Astrocyte (in vitro differentiated cells and primary cell): Measurements from ENCODE around the gene SPATA2. TPM values are rescaled to one million over a fixed set of nuclear protein-coding genes. Genes with fewer than 3 reads are reported as not detected.

Experiments
- DNase-seq: peaks from one replicate; pipeline ENCODE4 v3.0.0-alpha.2; 2010; ENCODE audit warnings: low read depth
- FAIRE-seq: peaks from 2 replicates; lab custom pipeline; 2011; peaks lifted over from hg19 to GRCh38; lab: Jason Lieb, UNC
- H2AFZ ChIP-seq: 2 replicates; pipeline ENCODE4 v1.6.0; 2012; ENCODE audit warnings: low read depth, low read length, inconsistent platforms
- H3K27ac ChIP-seq: 2 replicates; pipeline ENCODE4 v1.5.1; 2011; ENCODE audit warnings: low read depth, low read length, inconsistent platforms
- H3K27me3 ChIP-seq: 2 replicates; pipeline ENCODE4 v1.6.0; 2011; ENCODE audit warnings: low read length, inconsistent platforms; ENCODE audit not compliant: insufficient read depth
- H3K36me3 ChIP-seq: 2 replicates; pipeline ENCODE4 v1.5.1; 2011; ENCODE audit warnings: low read length, inconsistent platforms; ENCODE audit not compliant: insufficient read depth
- H3K4me1 ChIP-seq: 2 replicates; pipeline ENCODE4 v1.5.1; 2011; ENCODE audit warnings: low read length, inconsistent platforms; ENCODE audit not compliant: insufficient read depth
- H3K4me2 ChIP-seq: 2 replicates; pipeline ENCODE4 v1.6.0; 2012; ENCODE audit warnings: low read length, inconsistent platforms
- H3K4me3 ChIP-seq: 2 replicates; pipeline ENCODE4 v1.5.1; 2011; ENCODE audit warnings: low read depth, mild to moderate bottlenecking, low read length, inconsistent platforms; ENCODE audit not compliant: insufficient read depth
- H3K79me2 ChIP-seq: 2 replicates; pipeline ENCODE4 v1.6.0; 2012; ENCODE audit warnings: mild to moderate bottlenecking, low read length, inconsistent platforms; ENCODE audit not compliant: insufficient read depth
- H3K9ac ChIP-seq: 2 replicates; pipeline ENCODE4 v1.6.0; 2012; ENCODE audit warnings: mild to moderate bottlenecking, low read length, inconsistent platforms
- H3K9me3 ChIP-seq: 2 replicates; pipeline ENCODE4 v1.5.1; 2012; ENCODE audit warnings: low read depth, mild to moderate bottlenecking, low read length, inconsistent platforms; ENCODE audit not compliant: insufficient read depth
- H4K20me1 ChIP-seq: 2 replicates; pipeline ENCODE4 v1.6.0; 2012; ENCODE audit warnings: low read length, inconsistent platforms; ENCODE audit not compliant: insufficient read depth
- H3K27ac Mint-ChIP-seq: one replicate; pipeline ENCODE4 v1.8.0; 2021; ENCODE audit warnings: mild to moderate bottlenecking, mixed read lengths; ENCODE audit not compliant: unreplicated experiment
- H3K27me3 Mint-ChIP-seq: one replicate; pipeline ENCODE4 v1.8.0; 2021; ENCODE audit warnings: low read depth, mixed read lengths; ENCODE audit not compliant: unreplicated experiment
- H3K36me3 Mint-ChIP-seq: one replicate; pipeline ENCODE4 v1.8.0; 2021; ENCODE audit warnings: low read depth, mixed read lengths; ENCODE audit not compliant: unreplicated experiment
- H3K4me1 Mint-ChIP-seq: one replicate; pipeline ENCODE4 v1.8.0; 2021; ENCODE audit warnings: low read depth, mixed read lengths; ENCODE audit not compliant: unreplicated experiment
- H3K4me3 Mint-ChIP-seq: one replicate; pipeline ENCODE4 v1.8.0; 2021; ENCODE audit warnings: mild to moderate bottlenecking, moderate library complexity, mixed read lengths; ENCODE audit not compliant: unreplicated experiment
- H3K9me3 Mint-ChIP-seq: one replicate; pipeline ENCODE4 v1.8.0; 2021; ENCODE audit warnings: mild to moderate bottlenecking, mixed read lengths; ENCODE audit not compliant: unreplicated experiment
- EZH2 ChIP-seq: IDR thresholded peaks from 2 replicates; pipeline ENCODE4 v1.6.1; 2012; ENCODE audit warnings: mild to moderate bottlenecking, low read length, inconsistent platforms; ENCODE audit not compliant: insufficient read depth
- total RNA-seq: library from RNA; stranded (reverse); gene quantifications from 2 replicates; pipeline ENCODE4 v1.2.1, GENCODE V29; 2021
- TF ChIP-seq, protein P1 (sequence below): IDR thresholded peaks from 2 replicates; pipeline ENCODE4 v1.5.1; 2011; ENCODE audit warnings: low read depth, mild to moderate bottlenecking, inconsistent platforms, low read length, moderate library complexity; ENCODE audit not compliant: insufficient read depth

The SPATA2 gene
- total RNA-seq, 1 donor from 2014 or later = 7.3 TPM

DNA sequence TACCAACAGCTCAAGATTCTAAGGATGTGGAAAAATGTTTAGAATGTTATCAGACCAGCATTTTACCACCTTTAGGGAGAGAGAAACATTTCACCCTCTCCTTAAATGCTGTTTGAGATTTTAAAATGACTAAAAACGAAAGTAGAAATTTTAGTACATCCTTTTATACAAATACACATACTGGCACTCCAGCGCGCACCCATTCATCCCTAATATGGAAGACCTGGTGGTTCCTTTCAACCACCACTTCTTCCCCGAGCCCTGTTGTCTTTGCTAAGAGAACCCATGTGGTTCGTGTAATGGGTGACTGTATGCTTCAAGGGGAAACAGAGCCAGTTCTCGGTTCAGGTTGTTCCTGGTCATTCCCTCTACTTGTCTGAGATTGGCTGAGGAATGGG is 21.3 kb downstream of the SPATA2 start:
- no peaks in the 10 kb centered on the region for H3K79me2 ChIP-seq
- TF ChIP-seq, protein P1, sequence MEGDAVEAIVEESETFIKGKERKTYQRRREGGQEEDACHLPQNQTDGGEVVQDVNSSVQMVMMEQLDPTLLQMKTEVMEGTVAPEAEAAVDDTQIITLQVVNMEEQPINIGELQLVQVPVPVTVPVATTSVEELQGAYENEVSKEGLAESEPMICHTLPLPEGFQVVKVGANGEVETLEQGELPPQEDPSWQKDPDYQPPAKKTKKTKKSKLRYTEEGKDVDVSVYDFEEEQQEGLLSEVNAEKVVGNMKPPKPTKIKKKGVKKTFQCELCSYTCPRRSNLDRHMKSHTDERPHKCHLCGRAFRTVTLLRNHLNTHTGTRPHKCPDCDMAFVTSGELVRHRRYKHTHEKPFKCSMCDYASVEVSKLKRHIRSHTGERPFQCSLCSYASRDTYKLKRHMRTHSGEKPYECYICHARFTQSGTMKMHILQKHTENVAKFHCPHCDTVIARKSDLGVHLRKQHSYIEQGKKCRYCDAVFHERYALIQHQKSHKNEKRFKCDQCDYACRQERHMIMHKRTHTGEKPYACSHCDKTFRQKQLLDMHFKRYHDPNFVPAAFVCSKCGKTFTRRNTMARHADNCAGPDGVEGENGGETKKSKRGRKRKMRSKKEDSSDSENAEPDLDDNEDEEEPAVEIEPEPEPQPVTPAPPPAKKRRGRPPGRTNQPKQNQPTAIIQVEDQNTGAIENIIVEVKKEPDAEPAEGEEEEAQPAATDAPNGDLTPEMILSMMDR = no peak
- TF ChIP-seq EZH2 = no peak
- no peak overlapping the region for H3K4me3 ChIP-seq
- no peak overlapping the region for H3K27ac ChIP-seq
- H3K27me3 ChIP-seq = no peaks in the 10 kb centered on the region
- no peaks in the 10 kb centered on the region for H3K36me3 Mint-ChIP-seq
- no peak overlapping the region for H2AFZ ChIP-seq
- peak overlapping the region; percentile 40 for H3K4me3 Mint-ChIP-seq
- no peaks in the 10 kb centered on the region for H3K27me3 Mint-ChIP-seq
- H3K36me3 ChIP-seq = no peaks in the 10 kb centered on the region
- no peak overlapping the region for H3K9ac ChIP-seq
- H3K4me1 Mint-ChIP-seq = peaks cover 27% of the 10 kb centered on the region
- no peak for FAIRE-seq
- peaks cover 1% of the 10 kb centered on the region for H3K9me3 Mint-ChIP-seq
- peaks cover 16% of the 10 kb centered on the region for H3K4me1 ChIP-seq
- H4K20me1 ChIP-seq = peaks cover 2% of the 10 kb centered on the region
- no peaks in the 10 kb centered on the region for H3K9me3 ChIP-seq
- H3K4me2 ChIP-seq = no peak overlapping the region
- H3K27ac Mint-ChIP-seq = peak overlapping the region; percentile 34
- no peak for DNase-seq

DNA sequence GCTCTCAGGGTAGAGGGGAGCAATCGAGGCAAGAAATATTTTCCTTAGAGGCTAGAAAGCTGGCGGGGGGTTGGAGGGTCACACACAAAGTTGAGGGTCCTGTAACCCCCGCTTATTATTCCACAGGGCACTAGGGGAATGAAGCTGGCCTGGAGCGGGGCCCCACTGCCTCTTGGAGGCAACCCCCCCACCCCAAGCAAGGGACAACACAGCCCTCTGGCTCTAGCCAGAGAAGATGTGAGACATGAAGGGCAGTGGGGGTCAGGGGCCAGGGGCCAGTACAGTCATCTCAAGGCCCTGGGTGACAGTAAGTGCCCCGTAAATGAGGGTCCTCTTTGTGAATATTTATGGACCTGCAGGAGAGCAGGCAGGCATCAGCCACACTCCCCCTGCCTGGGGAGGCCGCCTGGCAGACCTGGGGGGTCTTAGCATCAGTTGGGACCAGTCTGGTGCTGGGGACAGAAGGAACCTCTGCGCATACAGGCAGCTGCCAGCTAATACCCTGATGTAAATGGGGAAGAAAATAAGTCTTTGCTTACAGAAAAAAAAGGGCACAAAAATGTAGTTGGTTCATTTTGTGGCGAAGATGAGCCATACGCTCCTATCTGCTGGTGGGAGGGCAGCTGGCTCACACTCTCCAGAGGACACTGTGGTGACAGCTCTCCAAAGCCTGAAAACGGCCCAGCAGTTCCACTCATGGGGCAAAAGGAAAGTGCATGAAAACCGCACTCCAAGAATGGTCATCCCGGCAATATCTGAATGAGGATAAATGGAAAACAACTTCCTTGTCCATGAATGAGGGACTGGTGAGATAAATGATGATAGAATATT is 21.9 kb downstream of the SPATA2 start:
- no peak for DNase-seq

More for the DNA sequence above, 21.9 kb downstream of the SPATA2 start:
- no peaks in the 10 kb centered on the region for H3K27me3 ChIP-seq
- no peak for TF ChIP-seq EZH2
- TF ChIP-seq, protein P1 = no peak
- H3K4me1 Mint-ChIP-seq = peaks cover 33% of the 10 kb centered on the region
- H3K36me3 ChIP-seq = no peaks in the 10 kb centered on the region
- no peak overlapping the region for H3K27ac ChIP-seq
- FAIRE-seq = no peak
- H2AFZ ChIP-seq = no peak overlapping the region
- H3K4me1 ChIP-seq = peaks cover 17% of the 10 kb centered on the region
- H3K9ac ChIP-seq = no peak overlapping the region
- H3K27me3 Mint-ChIP-seq = no peaks in the 10 kb centered on the region
- H3K9me3 Mint-ChIP-seq = peaks cover 2% of the 10 kb centered on the region
- no peaks in the 10 kb centered on the region for H3K79me2 ChIP-seq
- H3K4me2 ChIP-seq = no peak overlapping the region
- H3K36me3 Mint-ChIP-seq = no peaks in the 10 kb centered on the region
- no peaks in the 10 kb centered on the region for H3K9me3 ChIP-seq
- peaks cover 8% of the 10 kb centered on the region for H4K20me1 ChIP-seq
- H3K27ac Mint-ChIP-seq = peak overlapping the region; percentile 34
- peak overlapping the region; percentile 40 for H3K4me3 Mint-ChIP-seq
- no peak overlapping the region for H3K4me3 ChIP-seq
